H9 (cell line): Measurements from ENCODE around the gene RFPL2. TPM values are rescaled to one million over a fixed set of nuclear protein-coding genes. Genes with fewer than 3 reads are reported as not detected.

Experiments
- DNase-seq: peaks from one replicate; pipeline ENCODE4 v3.0.0-alpha.2; 2017
- H2AFZ ChIP-seq: one replicate; pipeline ENCODE4 v1.6.1; 2013; ENCODE audit warnings: mild to moderate bottlenecking, low read length, control low read depth, moderate library complexity
- H2AK5ac ChIP-seq: 2 replicates; pipeline ENCODE4 v1.6.1; 2013; ENCODE audit warnings: low read length, control low read depth, mixed read lengths; ENCODE audit not compliant: insufficient read length
- H2BK120ac ChIP-seq: one replicate; pipeline ENCODE4 v1.6.1; 2013; ENCODE audit warnings: low read depth, mild to moderate bottlenecking, low read length, control low read depth, inconsistent platforms; ENCODE audit not compliant: poor library complexity, severe bottlenecking
- H2BK12ac ChIP-seq: 2 replicates; pipeline ENCODE4 v1.6.1; 2013; ENCODE audit warnings: low read length, control low read depth, mixed read lengths, low read depth; ENCODE audit not compliant: insufficient read length
- H2BK15ac ChIP-seq: 2 replicates; pipeline ENCODE4 v1.6.1; 2013; ENCODE audit warnings: low read depth, low read length, control low read depth
- H2BK20ac ChIP-seq: one replicate; pipeline ENCODE4 v1.6.1; 2013; ENCODE audit warnings: low read depth, mild to moderate bottlenecking, low read length, control low read depth, inconsistent platforms; ENCODE audit not compliant: poor library complexity, severe bottlenecking
- H2BK5ac ChIP-seq: 2 replicates; pipeline ENCODE4 v1.6.1; 2013; ENCODE audit warnings: low read length, control low read depth, mixed read lengths; ENCODE audit not compliant: insufficient read length
- H3K14ac ChIP-seq: 2 replicates; pipeline ENCODE4 v1.6.1; 2013; ENCODE audit warnings: low read length, control low read depth; ENCODE audit not compliant: insufficient read depth
- H3K18ac ChIP-seq: 2 replicates; pipeline ENCODE4 v1.6.1; 2013; ENCODE audit warnings: low read depth, mild to moderate bottlenecking, mixed read lengths, low read length, control low read depth; ENCODE audit not compliant: insufficient read length
- H3K23ac ChIP-seq: 2 replicates; pipeline ENCODE4 v1.6.1; 2013; ENCODE audit warnings: low read length, control low read depth, mixed read lengths, low read depth; ENCODE audit not compliant: insufficient read length
- H3K23me2 ChIP-seq: 2 replicates; pipeline ENCODE4 v1.6.1; 2013; ENCODE audit warnings: low read depth, mild to moderate bottlenecking, mixed read lengths, low read length, control low read depth; ENCODE audit not compliant: insufficient read length, poor library complexity, severe bottlenecking
- H3K27ac ChIP-seq: 2 replicates; pipeline ENCODE4 v1.5.1; 2013; ENCODE audit warnings: low read length, control low read depth, mixed read lengths, low read depth; ENCODE audit not compliant: insufficient read length
- H3K27me3 ChIP-seq: 2 replicates; pipeline ENCODE4 v1.6.1; 2013; ENCODE audit warnings: low read length, control low read depth, inconsistent platforms; ENCODE audit not compliant: insufficient read depth
- H3K4ac ChIP-seq: 2 replicates; pipeline ENCODE4 v1.6.1; 2013; ENCODE audit warnings: low read depth, mild to moderate bottlenecking, control low read depth, inconsistent platforms, low read length, moderate library complexity
- H3K4me1 ChIP-seq: 2 replicates; pipeline ENCODE4 v1.6.1; 2013; ENCODE audit warnings: low read length, control low read depth, inconsistent platforms; ENCODE audit not compliant: insufficient read depth
- H3K4me2 ChIP-seq: 2 replicates; pipeline ENCODE4 v1.6.1; 2013; ENCODE audit warnings: low read length, control low read depth, mixed read lengths; ENCODE audit not compliant: insufficient read length, insufficient read depth
- H3K56ac ChIP-seq: 2 replicates; pipeline ENCODE4 v1.6.1; 2013; ENCODE audit warnings: low read depth, mild to moderate bottlenecking, mixed read lengths, low read length, control low read depth; ENCODE audit not compliant: insufficient read length
- H3K79me1 ChIP-seq: 2 replicates; pipeline ENCODE4 v1.6.1; 2013; ENCODE audit warnings: low read depth, mild to moderate bottlenecking, moderate library complexity, low read length, control low read depth, inconsistent platforms; ENCODE audit not compliant: insufficient read depth, poor library complexity, severe bottlenecking
- H3K79me2 ChIP-seq: 2 replicates; pipeline ENCODE4 v1.6.1; 2013; ENCODE audit warnings: low read length, control low read depth, inconsistent platforms; ENCODE audit not compliant: insufficient read depth
- H3K9ac ChIP-seq: 2 replicates; pipeline ENCODE4 v1.6.1; 2013; ENCODE audit warnings: low read length, control low read depth, mixed read lengths; ENCODE audit not compliant: insufficient read length; ENCODE audit errors: extremely low read depth
- H3K9me3 ChIP-seq: one replicate; pipeline ENCODE4 v1.6.1; 2013; ENCODE audit warnings: low read depth, low read length, inconsistent platforms; ENCODE audit not compliant: control insufficient read depth
- H3T11ph ChIP-seq: one replicate; pipeline ENCODE4 v1.6.1; 2013; ENCODE audit warnings: mild to moderate bottlenecking, low read length, control low read depth, inconsistent platforms
- H4K20me1 ChIP-seq: one replicate; pipeline ENCODE4 v1.6.1; 2013; ENCODE audit not compliant: control insufficient read depth, insufficient read length, insufficient read depth
- H4K5ac ChIP-seq: 2 replicates; pipeline ENCODE4 v1.6.1; 2013; ENCODE audit warnings: low read depth, mild to moderate bottlenecking, mixed read lengths, low read length, control low read depth; ENCODE audit not compliant: insufficient read length
- H4K8ac ChIP-seq: replicated peaks from 2 replicates; pipeline ENCODE4 v1.6.1; 2013; ENCODE audit warnings: low read length, control low read depth, mixed read lengths, low read depth; ENCODE audit not compliant: insufficient read length
- H4K91ac ChIP-seq: 2 replicates; pipeline ENCODE4 v1.6.1; 2013; ENCODE audit warnings: low read depth, mild to moderate bottlenecking, moderate library complexity, mixed read lengths, low read length, control low read depth; ENCODE audit not compliant: insufficient read length
- H3K27ac Mint-ChIP-seq, 3 experiments: 2 replicates in 2 of 3; 3 replicates in 1 of 3; pipeline ENCODE4 v1.8.0; 2020 to 2021; ENCODE audit warnings: mixed read lengths in 3 of 3, mild to moderate bottlenecking in 1 of 3, moderate library complexity in 1 of 3
- H3K27me3 Mint-ChIP-seq: 2 replicates; pipeline ENCODE4 v1.8.0; 2021; ENCODE audit warnings: low read depth, mild to moderate bottlenecking, moderate library complexity, mixed read lengths
- H3K36me3 Mint-ChIP-seq, 3 experiments: 2 replicates in 2 of 3; 3 replicates in 1 of 3; pipeline ENCODE4 v1.8.0; 2020 to 2021; ENCODE audit warnings: low read depth in 3 of 3, mixed read lengths in 3 of 3; ENCODE audit not compliant: insufficient read depth in 1 of 3
- H3K4me1 Mint-ChIP-seq, 2 experiments: 2 replicates each; pipeline ENCODE4 v1.8.0; 2020; ENCODE audit warnings: mixed read lengths in 2 of 2
- H3K4me3 Mint-ChIP-seq, 2 experiments: 2 replicates in 1 of 2; 3 replicates in 1 of 2; pipeline ENCODE4 v1.8.0; 2020 to 2021; ENCODE audit warnings: mild to moderate bottlenecking in 2 of 2, mixed read lengths in 2 of 2, moderate library complexity in 1 of 2
- H3K9me3 Mint-ChIP-seq, 2 experiments: 2 replicates in 1 of 2; 3 replicates in 1 of 2; pipeline ENCODE4 v1.8.0; 2020; ENCODE audit warnings: mild to moderate bottlenecking in 2 of 2, mixed read lengths in 2 of 2, moderate library complexity in 1 of 2
- WGBS: extraction: QIAGEN DNeasy Blood & Tissue Kit; methylation state at CpG from one replicate; pipeline ENCODE4 v1.1.7; 2013; ENCODE audit warnings: missing lambda C conversion rate, low lambda C conversion rate, mixed read lengths; ENCODE audit not compliant: insufficient read length; ENCODE audit errors: extremely low coverage; 5-methylcytosine and 5-hydroxymethylcytosine counted together
- total RNA-seq: library from RNA; stranded (reverse); gene quantifications from 2 replicates; pipeline ENCODE4 v1.2.1, GENCODE V29; 2021
- TF ChIP-seq, protein P1 (sequence below): fragments of 200-600 bp; sonication (generic); conservative IDR thresholded peaks from 3 replicates; pipeline ENCODE4 v1.8.0; 2021; ENCODE audit warnings: antibody characterized with exemption, mild to moderate bottlenecking

Gene RFPL2
- total RNA-seq, 1 experiment from 2014 or later, result not detected

DNA sequence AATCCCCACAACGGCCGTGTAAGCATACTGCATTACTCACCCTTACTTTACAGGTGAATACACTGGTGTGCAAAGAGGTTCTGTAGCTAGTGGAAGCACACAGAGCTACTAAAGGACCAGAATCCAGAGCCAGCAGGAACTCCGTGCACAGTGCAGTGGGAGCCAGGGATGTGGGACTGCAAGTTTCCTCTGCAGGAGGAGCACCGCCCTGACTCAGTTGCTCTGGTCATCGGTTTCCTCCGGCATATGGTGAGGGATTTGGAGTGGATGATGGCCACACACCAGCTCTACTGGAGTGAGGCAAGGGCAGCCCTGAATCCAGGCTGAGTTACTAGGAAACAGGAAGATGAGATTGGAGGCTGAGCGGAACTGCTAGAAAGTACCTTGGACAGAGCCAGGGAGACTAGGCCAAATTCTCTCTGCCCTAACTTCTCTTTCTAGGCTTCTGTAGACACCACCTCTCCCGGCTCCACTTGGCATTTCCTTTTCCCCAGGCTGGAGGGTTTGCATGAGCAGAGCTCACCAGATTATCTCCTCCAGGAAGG, 27.6 kb downstream of the RFPL2 start:
- Mint-ChIP-seq H3K9me3 (no peaks in the 10 kb centered on the region), H3K27me3 (peaks cover 69% of the 10 kb centered on the region), H3K4me3 (no peak overlapping the region), H3K4me1 (peaks cover 9 to 10% of the 10 kb centered on the region in 2 experiments; a peak in 3 of 4 replicates), H3K36me3 (no peaks in the 10 kb centered on the region), H3K27ac (no peak overlapping the region; a peak in 1 of 7 replicates)
- H3K79me2 ChIP-seq, result no peaks in the 10 kb centered on the region
- H2BK20ac ChIP-seq, result no peak overlapping the region
- H4K20me1 ChIP-seq, result no peaks in the 10 kb centered on the region
- no peaks in the 10 kb centered on the region for H3K4me1 ChIP-seq
- no peak for DNase-seq
- H3K23me2 ChIP-seq, result peaks cover 10% of the 10 kb centered on the region
- no peak overlapping the region for H3K18ac ChIP-seq
- H2BK5ac ChIP-seq, result no peak overlapping the region
- H2AK5ac ChIP-seq, result no peak overlapping the region
- H3K23ac ChIP-seq, result no peak overlapping the region
- H3K14ac ChIP-seq, result no peak overlapping the region
- no peak overlapping the region for H4K91ac ChIP-seq
- no peak overlapping the region for H4K8ac ChIP-seq
- no peak overlapping the region for H2BK15ac ChIP-seq
- no peak overlapping the region for H3K9ac ChIP-seq
- WGBS, result no CpG with 5 or more reads among the region's 8 CpGs
- H3K27ac ChIP-seq, result no peak overlapping the region
- H2AFZ ChIP-seq, result no peak overlapping the region
- H3K27me3 ChIP-seq, result no peaks in the 10 kb centered on the region; the same call in none of the 2 replicates
- H2BK12ac ChIP-seq, result no peak overlapping the region
- no peak overlapping the region for H3K4ac ChIP-seq
- H3T11ph ChIP-seq, result no peak overlapping the region
- no peaks in the 10 kb centered on the region for H3K9me3 ChIP-seq
- no peak overlapping the region for H3K4me2 ChIP-seq
- H2BK120ac ChIP-seq, result no peak overlapping the region
- no peaks in the 10 kb centered on the region for H3K79me1 ChIP-seq
- no peak overlapping the region for H4K5ac ChIP-seq
- TF ChIP-seq, protein P1, sequence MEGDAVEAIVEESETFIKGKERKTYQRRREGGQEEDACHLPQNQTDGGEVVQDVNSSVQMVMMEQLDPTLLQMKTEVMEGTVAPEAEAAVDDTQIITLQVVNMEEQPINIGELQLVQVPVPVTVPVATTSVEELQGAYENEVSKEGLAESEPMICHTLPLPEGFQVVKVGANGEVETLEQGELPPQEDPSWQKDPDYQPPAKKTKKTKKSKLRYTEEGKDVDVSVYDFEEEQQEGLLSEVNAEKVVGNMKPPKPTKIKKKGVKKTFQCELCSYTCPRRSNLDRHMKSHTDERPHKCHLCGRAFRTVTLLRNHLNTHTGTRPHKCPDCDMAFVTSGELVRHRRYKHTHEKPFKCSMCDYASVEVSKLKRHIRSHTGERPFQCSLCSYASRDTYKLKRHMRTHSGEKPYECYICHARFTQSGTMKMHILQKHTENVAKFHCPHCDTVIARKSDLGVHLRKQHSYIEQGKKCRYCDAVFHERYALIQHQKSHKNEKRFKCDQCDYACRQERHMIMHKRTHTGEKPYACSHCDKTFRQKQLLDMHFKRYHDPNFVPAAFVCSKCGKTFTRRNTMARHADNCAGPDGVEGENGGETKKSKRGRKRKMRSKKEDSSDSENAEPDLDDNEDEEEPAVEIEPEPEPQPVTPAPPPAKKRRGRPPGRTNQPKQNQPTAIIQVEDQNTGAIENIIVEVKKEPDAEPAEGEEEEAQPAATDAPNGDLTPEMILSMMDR, result no peak
- H3K56ac ChIP-seq, result no peak overlapping the region
